Amniotic stem cell (primary cell): ENCODE data around the gene WNT3.
"Not testable (repeated sequence)": the region's sequence is repeated elsewhere in the genome, so short reads cannot be mapped to it uniquely, and the experiment has no call there.

Experiments
- DNase-seq: peaks from one replicate; lab custom pipeline; 2025; lab: John Stamatoyannopoulos, UW

The WNT3 gene

GRCh38 chr17:46764709-46765401 lies 53.6 kb downstream of the WNT3 start:
- DNase-seq = no peak

GRCh38 chr17:46764000-46764708 lies 54.3 kb downstream of the WNT3 start:
- no peak for DNase-seq

- no peak for DNase-seq
These were observed 55.1 kb downstream of the WNT3 start for GRCh38 chr17:46763416-46763815.

- DNase-seq = no peak
These were observed 59.4 kb downstream of the WNT3 start for GRCh38 chr17:46759141-46759540.

- no peak for DNase-seq
These were observed 59.9 kb downstream of the WNT3 start for GRCh38 chr17:46758614-46759013.

- not testable (repeated sequence) for DNase-seq
These were observed 60.9 kb downstream of the WNT3 start for GRCh38 chr17:46757588-46757987.

- no peak for DNase-seq
These were observed 61.6 kb downstream of the WNT3 start for GRCh38 chr17:46756861-46757260.

GRCh38 chr17:46756081-46756735 lies 62.3 kb downstream of the WNT3 start:
- DNase-seq = no peak

- no peak for DNase-seq
These were observed 64.7 kb downstream of the WNT3 start for GRCh38 chr17:46753776-46754175.

GRCh38 chr17:46751425-46751824 lies 67.1 kb downstream of the WNT3 start:
- DNase-seq = no peak

- no peak for DNase-seq
These were observed 73.1 kb downstream of the WNT3 start for GRCh38 chr17:46745376-46745775.

GRCh38 chr17:46744441-46744840 lies 74.1 kb downstream of the WNT3 start:
- DNase-seq = no peak

- DNase-seq = peak; percentile 51
These were observed 75.8 kb downstream of the WNT3 start for GRCh38 chr17:46742565-46743270.

- DNase-seq = no peak
These were observed 77.3 kb downstream of the WNT3 start for GRCh38 chr17:46741122-46741730.

- no peak for DNase-seq
These were observed 78.5 kb downstream of the WNT3 start for GRCh38 chr17:46739982-46740381.

- DNase-seq = no peak
These were observed 79.9 kb downstream of the WNT3 start for GRCh38 chr17:46738544-46738943.

- no peak for DNase-seq
These were observed 81.2 kb downstream of the WNT3 start for GRCh38 chr17:46737326-46737725.

GRCh38 chr17:46736100-46736499 lies 82.4 kb downstream of the WNT3 start:
- no peak for DNase-seq

GRCh38 chr17:46733837-46734475 lies 84.5 kb downstream of the WNT3 start:
- DNase-seq = no peak

- DNase-seq = no peak
These were observed 85.6 kb downstream of the WNT3 start for GRCh38 chr17:46732754-46733398.

GRCh38 chr17:46732160-46732559 lies 86.3 kb downstream of the WNT3 start:
- DNase-seq = no peak
